Stimulated activated CD4-positive, alpha-beta T cell treated with anti-CD3 and anti-CD28 coated beads, Interleukin-1b, Interleukin-23, amount 100 ng/mL, for 24 hours (primary cell): ENCODE measurements around the gene SV2C.
A peak's percentile ranks its signal among the peaks of the same experiment; 100 is the strongest.
"Not testable (repeated sequence)": the region's sequence is repeated elsewhere in the genome, so short reads cannot be mapped to it uniquely, and the experiment has no call there.

Experiments used
- DNase-seq, 4 experiments: peaks; one replicate each; pipeline ENCODE4 v3.0.0-alpha.2; 2020; ENCODE audit warnings: low read depth in 4 of 4, low spot score in 1 of 4

Gene SV2C

GRCh38 chr5:76334574-76334973 is 251.4 kb downstream of the SV2C start:
- DNase-seq: no peak

GRCh38 chr5:76335451-76335850 is 252.3 kb downstream of the SV2C start:
- not testable (repeated sequence) for DNase-seq

- DNase-seq: not testable (repeated sequence)
These were observed 253.1 kb downstream of the SV2C start for GRCh38 chr5:76336253-76336809.

- DNase-seq: peak in 2 of 4 experiments; percentile 6 to 23
These were observed 254.8 kb downstream of the SV2C start for GRCh38 chr5:76337953-76338451.

GRCh38 chr5:76339919-76340318 is 256.7 kb downstream of the SV2C start:
- no peak for DNase-seq

- DNase-seq: no peak
These were observed 258.6 kb downstream of the SV2C start for GRCh38 chr5:76341651-76342334.

GRCh38 chr5:76342474-76342873 is 259.3 kb downstream of the SV2C start:
- no peak for DNase-seq

- DNase-seq: no peak
These were observed 262.4 kb downstream of the SV2C start for GRCh38 chr5:76345582-76345981.

- no peak for DNase-seq
These were observed 268.0 kb downstream of the SV2C start for GRCh38 chr5:76351176-76351575.

- no peak for DNase-seq
These were observed 268.4 kb downstream of the SV2C start for GRCh38 chr5:76351577-76351976.

GRCh38 chr5:76356887-76357286 is 273.7 kb downstream of the SV2C start:
- no peak for DNase-seq

- no peak for DNase-seq
These were observed 280.4 kb downstream of the SV2C start for GRCh38 chr5:76363352-76364225.

- DNase-seq: no peak
These were observed 281.0 kb downstream of the SV2C start for GRCh38 chr5:76364226-76364589.

- no peak for DNase-seq
These were observed 282.4 kb downstream of the SV2C start for GRCh38 chr5:76365561-76365960.

- no peak for DNase-seq
These were observed 283.4 kb downstream of the SV2C start for GRCh38 chr5:76366596-76366995.

GRCh38 chr5:76367623-76368371 is 284.6 kb downstream of the SV2C start:
- DNase-seq: peak in 1 of 4 experiments; percentile 4

GRCh38 chr5:76368941-76369340 is 285.8 kb downstream of the SV2C start:
- no peak for DNase-seq

GRCh38 chr5:76369668-76370067 is 286.5 kb downstream of the SV2C start:
- not testable (repeated sequence) for DNase-seq

GRCh38 chr5:76371960-76372322 is 288.8 kb downstream of the SV2C start:
- no peak for DNase-seq

GRCh38 chr5:76372323-76373054 is 289.3 kb downstream of the SV2C start:
- no peak for DNase-seq
